ENCODE results near the gene POLE.

GRCh38 chr12:132633398-132633797 is 53.7 kb downstream of the POLE start:
- TF ChIP-seq CTCF (conservative IDR thresholded peaks at IDR 0.05) (no peak), EZH2 (IDR thresholded peaks at IDR 0.05; ENCODE audit: low read depth) (no peak)
